GM21576 (cell line): ENCODE measurements around the gene MARVELD2.
"Not testable (repeated sequence)": the region's sequence is repeated elsewhere in the genome, so short reads cannot be mapped to it uniquely, and the experiment has no call there.

Source experiments
- ATAC-seq: cut with Tn5 transposase; IDR thresholded peaks from one replicate; pipeline ENCODE4 v1.9.1; 2021; ENCODE audit warnings: mild to moderate bottlenecking, moderate library complexity; ENCODE audit not compliant: unreplicated experiment

MARVELD2 gene

GRCh38 chr5:69414885-69415583, at the start of gene MARVELD2:
TSS of gene MARVELD2 (plus strand) at chr5:69415116. CDS start at chr5:69419386, 4,270 bp downstream.
- peak; percentile 59 for ATAC-seq

- ATAC-seq = no peak
These were observed 47.1 kb upstream of the MARVELD2 start for GRCh38 chr5:69367697-69368279.

- no peak for ATAC-seq
These were observed 46.2 kb upstream of the MARVELD2 start for GRCh38 chr5:69368458-69369339.

- ATAC-seq = peak; percentile 90
These were observed 45.4 kb upstream of the MARVELD2 start, which contains the start of the genes AK6, RAD17 and TAF9 for GRCh38 chr5:69369340-69370121. TSS of gene AK6 (minus strand) at chr5:69369520. CDS start at chr5:69369490, 30 bp downstream. TSS of gene RAD17 (plus strand) at chr5:69369818. CDS start at chr5:69372209, 2,391 bp downstream. TSS of gene TAF9 (minus strand) at chr5:69369520. CDS start at chr5:69365737, 3,783 bp downstream.

GRCh38 chr5:69370335-69370734, 44.6 kb upstream of the MARVELD2 start:
- ATAC-seq = not testable (repeated sequence)

- no peak for ATAC-seq
These were observed 42.5 kb upstream of the MARVELD2 start for GRCh38 chr5:69372394-69372793.

GRCh38 chr5:69374911-69375446, 39.9 kb upstream of the MARVELD2 start:
- peak; percentile 69 for ATAC-seq

- no peak for ATAC-seq
These were observed 36.5 kb upstream of the MARVELD2 start for GRCh38 chr5:69378376-69378775.

- ATAC-seq = no peak
These were observed 10.1 kb upstream of the MARVELD2 start for GRCh38 chr5:69404659-69405330.

- no peak for ATAC-seq
These were observed 655 bp downstream of the MARVELD2 start for GRCh38 chr5:69415584-69415958.

GRCh38 chr5:69416180-69416579, 1.3 kb downstream of the MARVELD2 start:
- no peak for ATAC-seq

GRCh38 chr5:69416699-69417098, 1.8 kb downstream of the MARVELD2 start:
- ATAC-seq = no peak

GRCh38 chr5:69418554-69418953, 3.6 kb downstream of the MARVELD2 start:
- ATAC-seq = no peak

GRCh38 chr5:69431424-69432303, 16.7 kb downstream of the MARVELD2 start:
- no peak for ATAC-seq

GRCh38 chr5:69432412-69433206, 17.7 kb downstream of the MARVELD2 start:
- peak; percentile 62 for ATAC-seq

- ATAC-seq = not testable (repeated sequence)
These were observed 20.5 kb downstream of the MARVELD2 start for GRCh38 chr5:69435276-69435884.

- ATAC-seq = no peak
These were observed 29.3 kb downstream of the MARVELD2 start for GRCh38 chr5:69444127-69444754.
